ENCODE measurements around the gene AADACL2. TPM values are rescaled to one million over a fixed set of nuclear protein-coding genes. Genes with fewer than 3 reads are reported as not detected.
"Not testable (repeated sequence)": the region's sequence is repeated elsewhere in the genome, so short reads cannot be mapped to it uniquely, and the experiment has no call there.

Gene AADACL2
- total RNA-seq, 1 donor from 2014 or later: not detected

GRCh38 chr3:151753846-151754245, 20.1 kb downstream of the AADACL2 start:
- H3K4me3 Mint-ChIP-seq (ENCODE audit: unreplicated experiment): no peak overlapping the region
- no peak for DNase-seq (ENCODE audit: low spot score)
- no peak overlapping the region for H3K27ac Mint-ChIP-seq (ENCODE audit: unreplicated experiment)
- H3K27me3 Mint-ChIP-seq (ENCODE audit: low read depth): no peaks in the 10 kb centered on the region
- no peaks in the 10 kb centered on the region for H3K4me1 Mint-ChIP-seq (ENCODE audit: low read depth)
- TF ChIP-seq, protein P1, sequence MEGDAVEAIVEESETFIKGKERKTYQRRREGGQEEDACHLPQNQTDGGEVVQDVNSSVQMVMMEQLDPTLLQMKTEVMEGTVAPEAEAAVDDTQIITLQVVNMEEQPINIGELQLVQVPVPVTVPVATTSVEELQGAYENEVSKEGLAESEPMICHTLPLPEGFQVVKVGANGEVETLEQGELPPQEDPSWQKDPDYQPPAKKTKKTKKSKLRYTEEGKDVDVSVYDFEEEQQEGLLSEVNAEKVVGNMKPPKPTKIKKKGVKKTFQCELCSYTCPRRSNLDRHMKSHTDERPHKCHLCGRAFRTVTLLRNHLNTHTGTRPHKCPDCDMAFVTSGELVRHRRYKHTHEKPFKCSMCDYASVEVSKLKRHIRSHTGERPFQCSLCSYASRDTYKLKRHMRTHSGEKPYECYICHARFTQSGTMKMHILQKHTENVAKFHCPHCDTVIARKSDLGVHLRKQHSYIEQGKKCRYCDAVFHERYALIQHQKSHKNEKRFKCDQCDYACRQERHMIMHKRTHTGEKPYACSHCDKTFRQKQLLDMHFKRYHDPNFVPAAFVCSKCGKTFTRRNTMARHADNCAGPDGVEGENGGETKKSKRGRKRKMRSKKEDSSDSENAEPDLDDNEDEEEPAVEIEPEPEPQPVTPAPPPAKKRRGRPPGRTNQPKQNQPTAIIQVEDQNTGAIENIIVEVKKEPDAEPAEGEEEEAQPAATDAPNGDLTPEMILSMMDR (IDR thresholded peaks at IDR 0.05): no peak
- peaks cover 2% of the 10 kb centered on the region for H3K36me3 Mint-ChIP-seq (ENCODE audit: low read depth)
- peaks cover 6% of the 10 kb centered on the region for H3K9me3 Mint-ChIP-seq (ENCODE audit: low read depth)

- H3K27ac Mint-ChIP-seq (ENCODE audit: unreplicated experiment): no peak overlapping the region
Measured at GRCh38 chr3:151761581-151761980, 27.9 kb downstream of the AADACL2 start.

DNA sequence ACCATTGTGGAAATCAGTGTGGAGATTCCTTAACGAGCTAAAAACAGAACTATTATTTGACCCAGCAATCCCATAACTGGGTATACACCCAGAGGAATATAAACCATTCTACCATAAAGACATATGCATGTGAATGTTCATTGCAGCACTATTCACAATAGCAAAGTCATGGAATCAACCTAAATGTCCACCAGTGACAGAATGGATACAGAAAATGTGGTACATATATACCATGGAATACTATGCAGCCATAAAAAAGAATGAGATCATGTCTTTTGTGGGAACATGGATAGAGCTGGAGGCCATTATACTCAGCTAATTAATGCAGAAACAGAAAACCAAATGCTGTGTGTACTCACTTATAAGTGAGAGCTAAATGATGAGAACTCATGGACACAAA, 31.0 kb downstream of the AADACL2 start:
- H3K36me3 Mint-ChIP-seq (ENCODE audit: low read depth); H3K9me3 Mint-ChIP-seq (ENCODE audit: low read depth); DNase-seq (ENCODE audit: low spot score); H3K4me3 Mint-ChIP-seq (ENCODE audit: unreplicated experiment); H3K4me1 Mint-ChIP-seq (ENCODE audit: low read depth); H3K27ac Mint-ChIP-seq (ENCODE audit: unreplicated experiment); H3K27me3 Mint-ChIP-seq (ENCODE audit: low read depth): not testable (repeated sequence)

More at GRCh38 chr3:151761581-151761980, 27.9 kb downstream of the AADACL2 start:
- DNase-seq (ENCODE audit: low spot score): no peak
- TF ChIP-seq, protein P1 (IDR thresholded peaks at IDR 0.05): no peak
- H3K27me3 Mint-ChIP-seq (ENCODE audit: low read depth): no peaks in the 10 kb centered on the region
- H3K4me1 Mint-ChIP-seq (ENCODE audit: low read depth): no peaks in the 10 kb centered on the region
- peaks cover 3% of the 10 kb centered on the region for H3K9me3 Mint-ChIP-seq (ENCODE audit: low read depth)
- H3K36me3 Mint-ChIP-seq (ENCODE audit: low read depth): no peaks in the 10 kb centered on the region
- H3K4me3 Mint-ChIP-seq (ENCODE audit: unreplicated experiment): no peak overlapping the region

GRCh38 chr3:151765685-151766084, 32.0 kb downstream of the AADACL2 start:
- no peak overlapping the region for H3K4me3 Mint-ChIP-seq (ENCODE audit: unreplicated experiment)
- no peaks in the 10 kb centered on the region for H3K36me3 Mint-ChIP-seq (ENCODE audit: low read depth)
- DNase-seq (ENCODE audit: low spot score): no peak
- TF ChIP-seq, protein P1 (IDR thresholded peaks at IDR 0.05): no peak
- no peaks in the 10 kb centered on the region for H3K27me3 Mint-ChIP-seq (ENCODE audit: low read depth)
- peaks cover 3% of the 10 kb centered on the region for H3K9me3 Mint-ChIP-seq (ENCODE audit: low read depth)
- no peak overlapping the region for H3K27ac Mint-ChIP-seq (ENCODE audit: unreplicated experiment)
- peaks cover 6% of the 10 kb centered on the region for H3K4me1 Mint-ChIP-seq (ENCODE audit: low read depth)

DNA sequence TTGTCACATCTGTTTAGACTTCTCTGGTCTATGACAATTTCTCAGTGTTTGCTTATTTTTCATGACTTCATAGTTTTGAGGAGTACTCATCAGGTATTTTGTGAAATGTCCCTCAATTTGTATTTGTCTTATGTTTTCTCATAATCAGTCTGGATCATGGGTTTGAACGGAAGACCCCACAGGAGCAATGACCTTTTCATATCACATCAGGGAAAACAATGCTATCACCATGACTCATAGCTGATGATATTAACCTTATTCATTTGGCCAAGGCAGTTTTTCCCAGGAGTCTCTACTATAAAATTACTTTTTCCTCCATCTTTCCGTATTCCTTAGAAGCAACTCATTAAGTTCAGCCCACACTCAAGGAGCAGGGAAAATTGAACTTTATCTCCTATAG, 32.7 kb downstream of the AADACL2 start:
- Mint-ChIP-seq H3K4me3 (ENCODE audit: unreplicated experiment) (no peak overlapping the region), H3K4me1 (ENCODE audit: low read depth) (peaks cover 12% of the 10 kb centered on the region), H3K36me3 (ENCODE audit: low read depth) (no peaks in the 10 kb centered on the region), H3K27me3 (ENCODE audit: low read depth) (no peaks in the 10 kb centered on the region), H3K27ac (ENCODE audit: unreplicated experiment) (no peak overlapping the region), H3K9me3 (ENCODE audit: low read depth) (peaks cover 3% of the 10 kb centered on the region)
- no peak for DNase-seq (ENCODE audit: low spot score)
- TF ChIP-seq, protein P1 (IDR thresholded peaks at IDR 0.05): no peak

DNA sequence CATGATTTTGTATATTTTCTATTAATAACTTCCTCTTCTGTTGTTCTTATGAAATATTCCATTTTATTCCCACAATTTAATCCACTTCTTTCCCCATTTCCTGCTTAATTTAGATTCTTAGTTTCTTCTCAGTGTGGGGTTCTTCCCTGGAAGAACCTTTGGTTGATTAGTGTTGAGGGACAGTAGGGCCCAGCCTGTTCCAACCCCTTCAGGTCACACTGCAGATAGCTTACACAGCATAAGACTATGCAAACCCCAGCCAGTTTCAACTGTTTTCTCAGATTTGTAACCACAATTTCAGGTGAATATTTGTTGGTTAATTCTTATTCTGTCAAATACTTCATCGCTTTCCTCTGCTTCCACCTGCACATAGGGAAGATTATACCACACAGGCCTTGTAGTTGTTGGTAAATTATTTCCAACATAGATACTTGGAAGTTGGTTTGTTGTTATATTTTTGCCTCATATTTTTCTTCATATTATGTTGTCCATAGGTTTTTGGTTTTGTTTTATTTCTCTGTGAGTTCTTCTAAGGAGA, 34.7 kb downstream of the AADACL2 start:
- Mint-ChIP-seq H3K27me3 (ENCODE audit: low read depth) (no peaks in the 10 kb centered on the region), H3K36me3 (ENCODE audit: low read depth) (no peaks in the 10 kb centered on the region), H3K4me1 (ENCODE audit: low read depth) (peaks cover 12% of the 10 kb centered on the region), H3K27ac (ENCODE audit: unreplicated experiment) (no peak overlapping the region), H3K4me3 (ENCODE audit: unreplicated experiment) (no peak overlapping the region), H3K9me3 (ENCODE audit: low read depth) (peaks cover 3% of the 10 kb centered on the region)
- TF ChIP-seq, protein P1 (IDR thresholded peaks at IDR 0.05): no peak
- no peak for DNase-seq (ENCODE audit: low spot score)

Measured in chondrocyte (in vitro differentiated cells).